Chondrocyte (in vitro differentiated cells): ENCODE measurements around the gene LDLRAD4. TPM values are rescaled to one million over a fixed set of nuclear protein-coding genes. Genes with fewer than 3 reads are reported as not detected.

Experiments used
- DNase-seq: peaks from one replicate; pipeline ENCODE4 v3.0.0; 2021; ENCODE audit warnings: mixed read lengths, low spot score
- H3K27ac Mint-ChIP-seq: one replicate; pipeline ENCODE4 v1.8.0; 2021; ENCODE audit warnings: mild to moderate bottlenecking, moderate library complexity, mixed read lengths; ENCODE audit not compliant: unreplicated experiment
- H3K27me3 Mint-ChIP-seq: 2 replicates; pipeline ENCODE4 v1.8.0; 2021; ENCODE audit warnings: low read depth, mixed read lengths
- H3K36me3 Mint-ChIP-seq: 2 replicates; pipeline ENCODE4 v1.8.0; 2021; ENCODE audit warnings: low read depth, mixed read lengths
- H3K4me1 Mint-ChIP-seq: 2 replicates; pipeline ENCODE4 v1.8.0; 2021; ENCODE audit warnings: low read depth, mild to moderate bottlenecking, mixed read lengths
- H3K4me3 Mint-ChIP-seq: one replicate; pipeline ENCODE4 v1.8.0; 2021; ENCODE audit warnings: mild to moderate bottlenecking, moderate library complexity, mixed read lengths; ENCODE audit not compliant: unreplicated experiment
- H3K9me3 Mint-ChIP-seq: 2 replicates; pipeline ENCODE4 v1.8.0; 2021; ENCODE audit warnings: low read depth, mixed read lengths
- total RNA-seq: library from RNA; stranded (reverse); gene quantifications from 3 replicates; pipeline ENCODE4 v1.2.1, GENCODE V29; 2021
- TF ChIP-seq, protein P1 (sequence below): fragments of 200-600 bp; sonication (generic); IDR thresholded peaks from 2 replicates; pipeline ENCODE4 v1.5.0; 2021; ENCODE audit warnings: antibody characterized with exemption, mild to moderate bottlenecking, moderate library complexity

The LDLRAD4 gene
- total RNA-seq, 1 donor from 2014 or later: 80.5 TPM

DNA sequence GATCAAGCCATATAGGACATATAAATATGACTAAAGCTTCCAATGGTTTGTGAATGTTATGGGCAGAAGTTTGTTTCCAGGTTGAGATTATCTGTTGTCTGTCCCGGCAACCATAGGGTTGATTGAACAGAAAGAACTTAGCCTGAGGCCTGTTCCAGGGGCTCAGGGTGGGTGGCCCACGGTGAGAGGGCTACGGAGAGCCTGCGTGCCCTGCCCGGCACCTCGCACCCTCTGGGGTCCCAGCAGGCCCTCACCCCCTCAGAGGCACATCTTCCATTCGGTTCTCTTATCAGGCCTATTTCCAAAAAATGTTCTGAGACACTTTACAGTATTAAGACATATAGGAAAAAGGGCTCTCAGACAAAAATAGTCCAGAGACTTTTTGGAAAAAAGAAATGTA lies 40.4 kb upstream of the LDLRAD4 start:
- H3K27ac Mint-ChIP-seq: no peak overlapping the region
- H3K36me3 Mint-ChIP-seq: no peaks in the 10 kb centered on the region
- peaks cover 10% of the 10 kb centered on the region for H3K4me1 Mint-ChIP-seq

DNA sequence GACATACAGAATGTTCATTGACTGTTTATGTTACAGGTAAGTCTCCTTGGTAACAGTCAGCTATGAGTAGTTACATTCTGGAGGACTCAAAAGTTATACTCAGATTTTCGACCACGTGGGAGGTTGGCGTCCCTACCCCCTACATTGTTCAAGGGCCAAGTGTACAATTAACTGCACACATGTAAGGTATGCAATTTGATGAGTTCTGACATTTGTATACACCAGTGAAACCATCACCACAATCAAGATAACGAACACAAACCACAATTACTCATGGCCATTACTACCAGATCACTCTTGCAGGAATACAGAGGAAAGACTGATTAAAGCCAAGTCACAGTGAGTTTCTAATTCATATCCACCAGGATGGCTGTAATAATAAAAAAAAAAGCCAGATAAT lies 39.6 kb upstream of the LDLRAD4 start:
- no peak overlapping the region for H3K27ac Mint-ChIP-seq
- TF ChIP-seq, protein P1, sequence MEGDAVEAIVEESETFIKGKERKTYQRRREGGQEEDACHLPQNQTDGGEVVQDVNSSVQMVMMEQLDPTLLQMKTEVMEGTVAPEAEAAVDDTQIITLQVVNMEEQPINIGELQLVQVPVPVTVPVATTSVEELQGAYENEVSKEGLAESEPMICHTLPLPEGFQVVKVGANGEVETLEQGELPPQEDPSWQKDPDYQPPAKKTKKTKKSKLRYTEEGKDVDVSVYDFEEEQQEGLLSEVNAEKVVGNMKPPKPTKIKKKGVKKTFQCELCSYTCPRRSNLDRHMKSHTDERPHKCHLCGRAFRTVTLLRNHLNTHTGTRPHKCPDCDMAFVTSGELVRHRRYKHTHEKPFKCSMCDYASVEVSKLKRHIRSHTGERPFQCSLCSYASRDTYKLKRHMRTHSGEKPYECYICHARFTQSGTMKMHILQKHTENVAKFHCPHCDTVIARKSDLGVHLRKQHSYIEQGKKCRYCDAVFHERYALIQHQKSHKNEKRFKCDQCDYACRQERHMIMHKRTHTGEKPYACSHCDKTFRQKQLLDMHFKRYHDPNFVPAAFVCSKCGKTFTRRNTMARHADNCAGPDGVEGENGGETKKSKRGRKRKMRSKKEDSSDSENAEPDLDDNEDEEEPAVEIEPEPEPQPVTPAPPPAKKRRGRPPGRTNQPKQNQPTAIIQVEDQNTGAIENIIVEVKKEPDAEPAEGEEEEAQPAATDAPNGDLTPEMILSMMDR: no peak
- peaks cover 2% of the 10 kb centered on the region for H3K27me3 Mint-ChIP-seq
- no peaks in the 10 kb centered on the region for H3K36me3 Mint-ChIP-seq
- H3K4me3 Mint-ChIP-seq: no peak overlapping the region
- H3K9me3 Mint-ChIP-seq: no peaks in the 10 kb centered on the region
- no peak for DNase-seq
- H3K4me1 Mint-ChIP-seq: peaks cover 8% of the 10 kb centered on the region

More for the DNA sequence above, 40.4 kb upstream of the LDLRAD4 start:
- TF ChIP-seq, protein P1: no peak
- Mint-ChIP-seq H3K27me3 (peaks cover 2% of the 10 kb centered on the region), H3K9me3 (no peaks in the 10 kb centered on the region), H3K4me3 (no peak overlapping the region)
- no peak for DNase-seq

DNA sequence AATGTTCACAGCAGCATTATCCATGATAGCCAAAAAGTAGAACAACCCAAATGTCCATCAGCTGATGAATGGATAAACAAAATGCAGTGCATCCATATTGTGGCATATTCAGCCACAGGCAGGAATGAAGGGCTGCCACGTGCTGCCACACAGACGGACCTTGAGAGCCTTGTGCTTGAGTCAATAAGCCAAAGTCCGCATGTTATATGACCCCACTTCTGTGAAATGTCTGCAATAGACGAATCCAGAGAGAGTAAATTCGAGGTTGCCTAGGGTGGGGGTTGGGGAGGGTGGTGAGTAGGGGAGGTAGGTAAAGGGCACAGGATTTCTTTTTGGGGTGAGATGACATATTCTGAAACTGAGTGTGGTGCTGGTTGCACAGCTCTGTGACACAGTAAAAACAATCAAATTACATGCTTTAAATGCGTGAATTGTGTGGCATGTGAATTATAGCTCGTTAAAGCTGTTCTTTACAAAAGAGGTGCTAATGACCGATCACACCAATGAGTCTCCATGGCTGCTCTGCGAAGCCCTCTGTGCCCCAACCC lies 38.9 kb upstream of the LDLRAD4 start:
- no peaks in the 10 kb centered on the region for H3K9me3 Mint-ChIP-seq
- peaks cover 7% of the 10 kb centered on the region for H3K4me1 Mint-ChIP-seq
- H3K4me3 Mint-ChIP-seq: no peak overlapping the region
- H3K27me3 Mint-ChIP-seq: peaks cover 2% of the 10 kb centered on the region
- DNase-seq: no peak
- no peaks in the 10 kb centered on the region for H3K36me3 Mint-ChIP-seq
- TF ChIP-seq, protein P1: no peak
- H3K27ac Mint-ChIP-seq: no peak overlapping the region

DNA sequence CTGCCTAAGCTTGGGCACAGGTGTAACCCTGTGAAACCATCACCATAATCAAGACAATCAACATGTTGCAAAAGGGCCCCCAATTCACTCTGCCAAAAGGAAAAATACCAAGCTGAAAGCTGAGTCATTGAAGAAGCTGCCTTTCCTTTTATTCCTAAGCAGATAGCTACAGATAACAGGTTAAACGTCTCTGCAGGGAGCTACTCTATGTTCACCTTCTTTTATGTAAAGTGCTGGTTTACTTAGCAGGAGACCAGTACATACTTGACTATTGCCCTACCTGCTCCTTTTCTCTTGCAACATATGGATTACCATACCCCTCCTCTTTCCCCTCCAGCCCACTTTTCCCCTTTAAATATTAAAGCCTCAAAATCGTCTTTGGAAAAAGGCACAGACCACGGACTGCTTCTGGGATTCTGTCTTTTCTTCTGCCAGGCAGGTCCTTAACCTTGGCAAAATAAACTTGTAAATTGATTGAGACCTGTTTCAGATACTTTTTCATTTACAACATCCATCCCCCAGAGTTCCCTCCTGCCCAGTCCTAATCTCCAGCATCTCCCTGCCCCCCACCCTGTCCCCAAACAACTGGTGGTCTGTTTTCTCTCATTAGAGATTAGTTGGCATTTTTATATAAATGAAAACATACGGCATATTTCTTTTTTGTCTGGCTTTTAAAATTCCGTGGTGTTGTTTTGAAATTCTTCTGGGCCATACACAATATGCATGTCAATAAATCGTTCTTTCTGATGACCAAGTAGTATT lies 37.8 kb upstream of the LDLRAD4 start:
- Mint-ChIP-seq H3K4me3 (no peak overlapping the region), H3K4me1 (no peaks in the 10 kb centered on the region), H3K27me3 (peaks cover 2% of the 10 kb centered on the region), H3K27ac (no peak overlapping the region), H3K36me3 (no peaks in the 10 kb centered on the region), H3K9me3 (no peaks in the 10 kb centered on the region)
- no peak for DNase-seq
- TF ChIP-seq, protein P1: no peak

DNA sequence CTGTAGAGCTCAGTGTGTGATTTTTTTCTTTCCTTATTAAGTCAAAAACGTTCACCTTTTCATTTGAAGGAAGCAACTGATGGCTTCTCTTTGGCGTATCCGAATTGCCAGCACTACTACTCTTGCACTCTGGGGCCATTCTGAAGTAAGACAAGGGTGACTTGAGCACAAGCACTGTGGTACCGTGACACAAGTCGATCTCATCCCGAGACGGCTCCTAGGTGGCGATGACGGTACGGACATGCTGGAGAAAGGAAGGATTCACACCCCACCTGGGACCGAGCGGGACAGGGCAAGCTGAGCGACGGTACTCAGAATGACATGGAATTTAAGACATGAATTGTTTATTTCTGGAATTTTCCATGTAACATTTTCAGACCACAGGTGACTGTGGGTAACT lies 36.8 kb upstream of the LDLRAD4 start:
- Mint-ChIP-seq H3K27ac (no peak overlapping the region), H3K4me1 (no peaks in the 10 kb centered on the region)

More for the DNA sequence above, 36.8 kb upstream of the LDLRAD4 start:
- TF ChIP-seq, protein P1: no peak
- Mint-ChIP-seq H3K27me3 (peaks cover 2% of the 10 kb centered on the region), H3K9me3 (no peaks in the 10 kb centered on the region), H3K36me3 (no peaks in the 10 kb centered on the region), H3K4me3 (no peak overlapping the region)
- no peak for DNase-seq
